ENCODE measurements around the gene ZEB2. TPM values are rescaled to one million over a fixed set of nuclear protein-coding genes. Genes with fewer than 3 reads are reported as not detected.

Gene ZEB2
- total and polyA plus RNA-seq, 2 donors from 2014 or later = 8.3 to 136 TPM

GRCh38 chr2:144548532-144549191 lies 28.7 kb upstream of the ZEB2 start:
- intact Hi-C loops (cut with DNase I) = no loop called here
- FAIRE-seq = no peak
- Histone ChIP-seq H3K27ac (ENCODE audit: low read depth in 2 of 2, low read length in 2 of 2) (no peak overlapping the region), H3K27me3 (ENCODE audit: control insufficient read depth, insufficient read depth, low read length) (no peaks in the 10 kb centered on the region), H3K9ac (ENCODE audit: low read length in 3 of 3) (no peak overlapping the region), H3K36me3 (ENCODE audit: control insufficient read depth in 2 of 3, insufficient read depth in 3 of 3, low read length in 3 of 3) (no peaks in the 10 kb centered on the region), H3K4me3 (ENCODE audit: low read length in 3 of 3) (no peak overlapping the region), H3K4me1 (ENCODE audit: control insufficient read depth in 2 of 3, insufficient read depth in 2 of 3, low read depth in 1 of 3, low read length in 3 of 3) (no peaks in the 10 kb centered on the region), H3K9me3 (ENCODE audit: control insufficient read depth in 2 of 3, insufficient read depth in 1 of 3, low read length in 3 of 3) (no peaks in the 10 kb centered on the region)
- no peak for TF ChIP-seq CTCF (IDR thresholded peaks at IDR 0.05; ENCODE audit: borderline replicate concordance, extremely low read depth, insufficient read depth)
- DNase-seq = no peak

GRCh38 chr2:144548088-144548487 lies 28.2 kb upstream of the ZEB2 start:
- Histone ChIP-seq H3K4me1 (ENCODE audit: control insufficient read depth in 2 of 3, insufficient read depth in 2 of 3, low read depth in 1 of 3, low read length in 3 of 3) (no peaks in the 10 kb centered on the region), H3K27me3 (ENCODE audit: control insufficient read depth, insufficient read depth, low read length) (no peaks in the 10 kb centered on the region), H3K27ac (ENCODE audit: low read depth in 2 of 2, low read length in 2 of 2) (no peak overlapping the region), H3K36me3 (ENCODE audit: control insufficient read depth in 2 of 3, insufficient read depth in 3 of 3, low read length in 3 of 3) (no peaks in the 10 kb centered on the region), H3K4me3 (ENCODE audit: low read length in 3 of 3) (no peak overlapping the region), H3K9ac (ENCODE audit: low read length in 3 of 3) (no peak overlapping the region), H3K9me3 (ENCODE audit: control insufficient read depth in 2 of 3, insufficient read depth in 1 of 3, low read length in 3 of 3) (no peaks in the 10 kb centered on the region)
- no peak for DNase-seq
- FAIRE-seq = no peak
- TF ChIP-seq CTCF (IDR thresholded peaks at IDR 0.05; ENCODE audit: borderline replicate concordance, extremely low read depth, insufficient read depth) = no peak
- intact Hi-C loops (cut with DNase I) = no loop called here

- FAIRE-seq (no peak), DNase-seq (no peak)
- Histone ChIP-seq H3K9me3 (ENCODE audit: control insufficient read depth in 2 of 3, insufficient read depth in 1 of 3, low read length in 3 of 3) (no peaks in the 10 kb centered on the region), H3K4me1 (ENCODE audit: control insufficient read depth in 2 of 3, insufficient read depth in 2 of 3, low read depth in 1 of 3, low read length in 3 of 3) (no peaks in the 10 kb centered on the region), H3K27ac (ENCODE audit: low read depth in 2 of 2, low read length in 2 of 2) (no peak overlapping the region), H3K9ac (ENCODE audit: low read length in 3 of 3) (no peak overlapping the region), H3K36me3 (ENCODE audit: control insufficient read depth in 2 of 3, insufficient read depth in 3 of 3, low read length in 3 of 3) (no peaks in the 10 kb centered on the region), H3K4me3 (ENCODE audit: low read length in 3 of 3) (no peak overlapping the region), H3K27me3 (ENCODE audit: control insufficient read depth, insufficient read depth, low read length) (no peaks in the 10 kb centered on the region)
- TF ChIP-seq CTCF (IDR thresholded peaks at IDR 0.05; ENCODE audit: borderline replicate concordance, extremely low read depth, insufficient read depth) = no peak
- intact Hi-C loops (cut with DNase I) = no loop called here
Measured at GRCh38 chr2:144547494-144547893, 27.6 kb upstream of the ZEB2 start.

- Histone ChIP-seq H3K9me3 (ENCODE audit: control insufficient read depth in 2 of 3, insufficient read depth in 1 of 3, low read length in 3 of 3) (no peaks in the 10 kb centered on the region), H3K27ac (ENCODE audit: low read depth in 2 of 2, low read length in 2 of 2) (no peak overlapping the region), H3K36me3 (ENCODE audit: control insufficient read depth in 2 of 3, insufficient read depth in 3 of 3, low read length in 3 of 3) (no peaks in the 10 kb centered on the region), H3K4me1 (ENCODE audit: control insufficient read depth in 2 of 3, insufficient read depth in 2 of 3, low read depth in 1 of 3, low read length in 3 of 3) (no peaks in the 10 kb centered on the region), H3K9ac (ENCODE audit: low read length in 3 of 3) (no peak overlapping the region), H3K27me3 (ENCODE audit: control insufficient read depth, insufficient read depth, low read length) (no peaks in the 10 kb centered on the region), H3K4me3 (ENCODE audit: low read length in 3 of 3) (no peak overlapping the region)
- FAIRE-seq = no peak
- no peak for DNase-seq
- intact Hi-C loops (cut with DNase I) = no loop called here
- no peak for TF ChIP-seq CTCF (IDR thresholded peaks at IDR 0.05; ENCODE audit: borderline replicate concordance, extremely low read depth, insufficient read depth)
Measured at GRCh38 chr2:144546933-144547332, 27.0 kb upstream of the ZEB2 start.

Data from kidney (tissue), 14 donors.